ENCODE data around the gene KNG1. TPM values are rescaled to one million over a fixed set of nuclear protein-coding genes. Genes with fewer than 3 reads are reported as not detected.

Gene KNG1
- total RNA-seq, 1 experiment from 2014 or later = not detected

DNA sequence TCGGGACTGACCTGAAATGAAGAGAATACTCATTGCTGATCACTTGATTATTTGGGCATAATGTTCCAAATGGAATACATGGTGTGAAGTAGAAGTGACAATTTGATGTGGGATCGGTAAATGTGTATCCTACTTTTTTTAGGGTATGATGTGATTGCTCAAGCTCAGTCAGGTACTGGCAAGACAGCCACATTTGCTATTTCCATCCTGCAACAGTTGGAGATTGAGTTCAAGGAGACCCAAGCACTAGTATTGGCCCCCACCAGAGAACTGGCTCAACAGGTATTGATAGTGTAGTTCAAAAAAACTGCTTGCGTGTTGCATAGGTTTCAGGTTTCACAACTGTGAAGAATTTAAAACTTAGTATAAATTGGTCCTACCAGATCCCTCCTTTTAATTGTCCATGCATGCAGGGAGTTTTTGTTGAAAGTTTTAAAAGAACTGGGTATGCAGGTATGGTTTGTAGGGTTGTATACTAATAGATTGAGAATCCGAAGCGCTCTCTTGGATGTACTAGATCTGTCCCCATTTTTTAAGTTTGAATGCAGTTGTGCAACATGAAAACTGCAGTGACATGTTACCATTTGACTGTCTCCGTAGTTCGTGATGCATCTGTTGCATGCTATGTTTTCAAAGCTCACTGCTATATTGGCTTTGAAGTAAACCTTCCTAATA, 67.8 kb downstream of the KNG1 start:
- Histone ChIP-seq H3K9me3 (ENCODE audit: low read depth, low read length, poor library complexity, severe bottlenecking) (no peaks in the 10 kb centered on the region), H3K27me3 (replicated peaks; ENCODE audit: insufficient read depth, low read depth, low read length, poor library complexity) (no peaks in the 10 kb centered on the region), H3K36me3 (ENCODE audit: insufficient read depth, low read length, poor library complexity, severe bottlenecking) (peaks cover 62% of the 10 kb centered on the region), H3K4me3 (ENCODE audit: low read depth, low read length, poor library complexity, severe bottlenecking) (peak overlapping the region; percentile 77), H3K27ac (ENCODE audit: low read depth, low read length, poor library complexity, severe bottlenecking) (peak overlapping the region; percentile 98), H3K4me1 (ENCODE audit: insufficient read depth, low read length, poor library complexity, severe bottlenecking) (peaks cover 31% of the 10 kb centered on the region)
- no peak for TF ChIP-seq EZH2 (IDR thresholded peaks at IDR 0.05; ENCODE audit: borderline replicate concordance, low read depth, low read length, poor library complexity, severe bottlenecking)
- TF ChIP-seq CTCF (conservative IDR thresholded peaks at IDR 0.05; ENCODE audit: low read depth, low read length) = no peak
- intact Hi-C loops (cut with micrococcal nuclease; ENCODE audit: unreplicated experiment) = loop anchor here (10.0 kb wide), 1 partner anchor 170 kb away; the partner anchor contains the start of gene AHSG
- no peak for DNase-seq (ENCODE audit: low spot score)
- CTCF ChIA-PET = no interaction called here
- BruUV-seq (replicated peaks) = no TSS peak
- POLR2A ChIA-PET (ENCODE audit: low non-redundant PET) = interaction anchor here (0.6 to 1.0 kb wide), 2 partner anchors 13 to 355 kb away, joined by 3 to 4 read pairs; partner anchors contain the start of gene RPL39L

DNA sequence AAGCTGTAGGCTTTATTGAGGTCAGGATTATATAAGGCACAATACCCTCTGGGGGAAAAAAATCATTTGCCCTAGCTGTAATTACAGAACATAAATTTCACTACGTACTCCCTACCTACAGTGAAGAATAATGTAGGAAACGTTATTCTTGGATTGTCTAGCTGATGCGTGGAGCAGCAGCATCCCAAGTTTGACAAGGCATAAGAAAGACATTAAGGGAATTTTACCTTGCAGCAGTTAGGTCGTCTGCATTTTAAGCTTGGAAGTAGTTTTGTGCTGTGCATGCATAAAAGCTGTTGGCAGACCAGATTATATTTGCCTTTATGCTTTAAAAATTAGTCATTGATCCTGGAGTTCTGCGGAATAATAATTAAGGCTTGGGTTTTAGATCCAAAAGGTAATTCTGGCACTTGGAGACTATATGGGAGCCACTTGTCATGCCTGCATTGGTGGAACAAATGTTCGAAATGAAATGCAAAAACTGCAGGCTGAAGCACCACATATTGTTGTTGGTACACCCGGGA, 68.4 kb downstream of the KNG1 start:
- Histone ChIP-seq H3K36me3 (ENCODE audit: insufficient read depth, low read length, poor library complexity, severe bottlenecking) (peaks cover 68% of the 10 kb centered on the region), H3K4me1 (ENCODE audit: insufficient read depth, low read length, poor library complexity, severe bottlenecking) (peaks cover 33% of the 10 kb centered on the region), H3K27me3 (replicated peaks; ENCODE audit: insufficient read depth, low read depth, low read length, poor library complexity) (no peaks in the 10 kb centered on the region), H3K27ac (ENCODE audit: low read depth, low read length, poor library complexity, severe bottlenecking) (no peak overlapping the region), H3K9me3 (ENCODE audit: low read depth, low read length, poor library complexity, severe bottlenecking) (no peaks in the 10 kb centered on the region), H3K4me3 (ENCODE audit: low read depth, low read length, poor library complexity, severe bottlenecking) (peak overlapping the region; percentile 77)
- TF ChIP-seq CTCF (conservative IDR thresholded peaks at IDR 0.05; ENCODE audit: low read depth, low read length) (no peak), EZH2 (IDR thresholded peaks at IDR 0.05; ENCODE audit: borderline replicate concordance, low read depth, low read length, poor library complexity, severe bottlenecking) (no peak)
- CTCF ChIA-PET = no interaction called here
- no TSS peak for BruUV-seq (replicated peaks)
- DNase-seq (ENCODE audit: low spot score) = no peak
- intact Hi-C loops (cut with micrococcal nuclease; ENCODE audit: unreplicated experiment) = loop anchor here (10.0 kb wide), 1 partner anchor 171 kb away; the partner anchor contains the start of gene AHSG
- POLR2A ChIA-PET (ENCODE audit: low non-redundant PET) = interaction anchor here (1.0 kb wide), 1 partner anchor 13 kb away, joined by 3 read pairs; no protein-coding TSS in a partner anchor

- Histone ChIP-seq H3K27ac (ENCODE audit: low read depth, low read length, poor library complexity, severe bottlenecking) (peak overlapping the region; percentile 40), H3K4me3 (ENCODE audit: low read depth, low read length, poor library complexity, severe bottlenecking) (peak overlapping the region; percentile 77), H3K9me3 (ENCODE audit: low read depth, low read length, poor library complexity, severe bottlenecking) (no peaks in the 10 kb centered on the region), H3K27me3 (replicated peaks; ENCODE audit: insufficient read depth, low read depth, low read length, poor library complexity) (no peaks in the 10 kb centered on the region), H3K36me3 (ENCODE audit: insufficient read depth, low read length, poor library complexity, severe bottlenecking) (peaks cover 79% of the 10 kb centered on the region), H3K4me1 (ENCODE audit: insufficient read depth, low read length, poor library complexity, severe bottlenecking) (peaks cover 33% of the 10 kb centered on the region)
- DNase-seq (ENCODE audit: low spot score) = no peak
- ChIA-PET POLR2A (ENCODE audit: low non-redundant PET) (no interaction called here), CTCF (no interaction called here)
- intact Hi-C loops (cut with micrococcal nuclease; ENCODE audit: unreplicated experiment) = loop anchor here (10.0 kb wide), 1 partner anchor 172 kb away; the partner anchor contains the start of gene AHSG
- no peak for TF ChIP-seq CTCF (conservative IDR thresholded peaks at IDR 0.05; ENCODE audit: low read depth, low read length)
- TF ChIP-seq EZH2 (IDR thresholded peaks at IDR 0.05; ENCODE audit: borderline replicate concordance, low read depth, low read length, poor library complexity, severe bottlenecking) = no peak
- BruUV-seq (replicated peaks) = no TSS peak
Observed at GRCh38 chr3:186786922-186787321, 69.8 kb downstream of the KNG1 start.

Measured in A673 (cell line).